Stimulated activated CD8-positive, alpha-beta memory T cell treated with anti-CD3 and anti-CD28 coated beads, Interleukin-7, amount 100 ng/mL, for 1 hour (primary cell): Measurements from ENCODE around the gene NKIRAS1.

ENCODE experiments used
- DNase-seq, 2 donors: peaks; one replicate each; pipeline ENCODE4 v3.0.0-alpha.2; 2020; ENCODE audit warnings: low read depth in 2 of 2

Gene NKIRAS1

DNA sequence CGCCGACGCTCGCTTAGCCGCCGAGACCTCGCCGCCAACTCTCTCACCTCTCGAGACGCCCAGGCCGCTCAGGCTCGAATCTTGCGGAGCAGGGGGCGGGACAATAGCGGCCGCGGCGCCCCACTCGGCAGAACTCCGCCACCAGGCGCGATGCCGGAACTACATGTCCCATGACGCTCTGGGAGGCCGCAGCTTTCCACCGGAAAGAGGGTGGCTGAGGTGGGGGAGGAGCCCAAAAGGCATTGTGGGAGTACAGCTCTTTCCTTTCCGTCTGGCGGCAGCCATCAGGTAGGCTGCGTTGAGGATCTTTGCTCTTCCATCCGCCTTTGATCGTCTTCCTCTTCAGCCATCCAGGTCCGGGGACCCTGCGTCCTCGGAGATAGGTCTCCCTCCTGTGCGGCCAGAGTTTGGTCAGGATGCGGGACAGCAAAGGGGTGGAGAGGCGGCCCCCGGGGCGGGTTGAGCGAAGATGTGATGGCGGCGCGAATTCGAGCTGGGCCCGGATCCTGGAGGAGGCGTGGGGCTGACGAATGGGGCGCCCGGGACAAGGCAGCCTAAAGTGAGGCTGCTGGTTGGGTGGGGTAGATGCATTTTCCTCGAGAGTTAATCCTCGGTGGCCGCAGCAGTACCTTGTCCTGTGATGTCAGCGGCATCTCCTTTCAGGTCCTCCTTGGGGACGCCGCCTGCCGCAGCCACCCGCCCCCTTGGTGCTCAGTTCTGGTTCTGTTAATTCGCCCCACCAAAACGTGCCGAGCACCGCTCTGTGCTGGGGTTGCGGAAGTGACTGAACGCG lies at the start of gene NKIRAS1, which contains the start of gene RPL15:
Gene NKIRAS1, minus strand, starts transcription at position 105 of the 793 bp plus-strand sequence. CDS start 6,086 bp downstream, outside the sequence.
Gene RPL15, plus strand, starts transcription at position 247 of the 793 bp plus-strand sequence. CDS start 728 bp downstream, outside the sequence.
- peak; percentile 92 to 95 for DNase-seq

DNA sequence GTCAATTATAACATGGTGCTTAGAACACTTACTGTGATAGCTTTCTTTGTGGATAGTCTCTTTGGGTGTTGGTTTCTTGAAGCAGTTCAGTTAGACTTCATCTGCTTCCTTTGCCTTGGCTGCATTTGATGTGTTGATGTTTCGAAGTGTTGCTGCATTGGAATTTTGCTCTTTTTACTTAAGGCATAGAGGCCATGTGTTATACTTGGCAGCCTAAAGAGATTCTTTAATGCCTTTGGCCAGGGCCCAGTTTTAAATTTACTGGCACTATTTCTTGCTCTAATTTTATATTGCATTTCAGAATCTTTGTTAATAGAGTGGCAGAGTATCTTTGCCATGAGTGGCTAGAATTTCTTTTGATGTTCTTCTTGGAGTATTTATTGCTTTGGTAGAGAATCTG lies 49.5 kb upstream of the NKIRAS1 start:
- no peak for DNase-seq

DNA sequence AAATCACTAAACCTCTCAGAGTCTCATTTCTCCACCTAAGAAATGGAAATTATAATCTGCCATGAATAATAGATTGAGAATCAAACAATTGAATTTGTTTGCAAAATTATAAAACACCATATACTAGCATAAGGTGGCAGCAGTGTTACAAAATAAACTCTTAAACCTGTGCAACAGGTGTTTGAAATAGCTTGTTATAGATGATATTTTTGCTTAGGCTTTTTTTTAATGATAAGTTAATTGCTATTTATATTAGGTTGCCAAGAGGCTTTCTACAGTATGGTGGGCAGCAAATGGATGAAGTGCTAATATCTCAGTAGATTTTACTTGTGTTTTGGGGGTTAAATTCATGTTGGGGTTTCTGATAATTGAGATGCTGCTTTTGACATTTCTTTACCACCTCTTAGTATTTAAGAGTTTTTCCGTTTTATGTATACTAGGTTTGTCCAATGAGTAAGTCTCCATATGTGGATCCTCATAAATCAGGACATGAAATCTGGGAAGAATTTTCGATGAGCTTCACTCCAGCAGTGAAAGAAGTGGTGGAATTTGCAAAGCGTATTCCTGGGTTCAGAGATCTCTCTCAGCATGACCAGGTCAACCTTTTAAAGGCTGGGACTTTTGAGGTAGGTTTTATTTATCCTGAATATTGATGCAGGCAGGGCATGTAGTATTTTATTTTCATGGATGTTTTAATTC lies 47.9 kb upstream of the NKIRAS1 start:
- DNase-seq, result no peak

GRCh38 chr3:23961913-23962312 lies 45.1 kb upstream of the NKIRAS1 start:
- no peak for DNase-seq

GRCh38 chr3:23961066-23961465 lies 44.3 kb upstream of the NKIRAS1 start:
- DNase-seq, result no peak

DNA sequence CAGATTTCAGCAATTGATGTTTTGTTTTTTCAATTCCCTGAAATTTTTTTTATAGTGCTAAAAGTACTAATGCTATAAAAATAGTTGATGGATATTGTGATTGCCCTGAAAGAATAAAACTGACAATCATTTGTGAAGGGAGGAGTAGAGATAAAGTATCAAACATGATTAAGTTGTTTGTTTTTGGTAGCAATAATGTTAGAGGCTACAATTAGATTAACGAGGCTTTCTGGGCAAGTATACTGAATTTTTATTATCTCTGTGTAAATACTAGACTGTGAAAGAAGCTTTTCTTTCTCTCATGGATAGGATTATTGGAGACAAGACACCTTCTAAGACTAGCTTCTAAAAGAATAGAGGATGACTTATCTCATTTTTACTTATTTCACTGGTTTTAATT lies 43.9 kb upstream of the NKIRAS1 start:
- DNase-seq, result no peak

- no peak for DNase-seq
These were observed 42.5 kb upstream of the NKIRAS1 start for GRCh38 chr3:23959135-23959900.

DNA sequence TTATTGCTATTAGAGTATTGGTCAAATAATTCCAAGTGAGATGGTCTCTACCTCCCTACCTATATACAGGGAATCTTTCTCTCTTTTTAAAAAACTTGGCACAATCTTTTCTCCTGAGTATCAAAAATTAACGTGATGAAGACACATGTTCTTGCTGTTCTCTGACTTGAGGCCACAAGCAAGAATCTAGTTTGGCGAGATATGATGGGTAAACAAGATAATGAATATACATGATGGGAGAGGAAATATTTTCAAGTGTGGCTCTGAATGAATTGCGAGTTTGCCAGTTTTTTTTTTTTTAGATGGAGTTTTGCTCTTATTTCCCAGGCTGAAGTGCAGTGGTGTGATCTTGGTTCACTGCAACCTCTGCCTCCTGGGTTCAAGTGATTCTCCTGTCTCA lies 39.9 kb upstream of the NKIRAS1 start:
- DNase-seq, result no peak

GRCh38 chr3:23954144-23954543 lies 37.4 kb upstream of the NKIRAS1 start:
- DNase-seq, result no peak

DNA sequence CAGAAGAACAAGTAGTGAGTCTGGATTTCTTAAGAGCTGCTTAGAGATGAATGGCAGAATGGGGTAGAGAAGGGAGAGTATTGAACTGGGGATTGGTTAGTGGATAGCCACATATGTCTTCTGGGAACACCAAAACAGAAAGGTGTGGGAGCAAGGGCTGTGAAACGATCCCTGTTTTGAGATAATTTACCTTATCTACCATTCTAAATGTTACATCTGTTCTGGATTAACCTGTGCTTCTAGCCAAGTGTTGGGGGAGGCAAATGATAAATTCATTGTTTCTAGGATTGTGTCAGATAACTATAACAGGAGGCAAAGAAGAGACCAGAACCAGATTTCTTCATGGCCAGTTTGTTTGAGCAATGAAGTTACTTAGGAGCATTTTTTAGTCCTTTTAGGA lies 36.7 kb upstream of the NKIRAS1 start:
- no peak for DNase-seq

DNA sequence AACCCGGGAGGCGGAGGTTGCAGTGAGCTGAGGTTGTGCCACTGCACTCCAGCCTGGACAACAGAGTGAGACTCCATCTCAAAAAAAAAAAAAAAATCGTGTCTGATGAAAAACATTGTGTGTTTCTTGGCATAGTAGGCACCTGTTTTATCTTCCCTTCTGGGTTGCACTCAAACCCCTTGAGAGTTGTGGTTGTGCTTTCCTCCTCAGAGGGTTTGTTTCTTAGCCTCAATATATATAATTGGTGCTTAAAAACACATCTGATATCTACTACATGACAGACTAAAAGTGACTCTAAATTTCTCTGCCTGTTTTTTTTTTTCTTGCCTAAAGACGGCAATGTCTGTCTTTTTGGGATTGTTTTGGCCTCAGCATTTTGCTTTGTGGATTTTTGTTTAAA lies 35.9 kb upstream of the NKIRAS1 start:
- no peak for DNase-seq

GRCh38 chr3:23950293-23950692 lies 33.5 kb upstream of the NKIRAS1 start:
- DNase-seq, result no peak

DNA sequence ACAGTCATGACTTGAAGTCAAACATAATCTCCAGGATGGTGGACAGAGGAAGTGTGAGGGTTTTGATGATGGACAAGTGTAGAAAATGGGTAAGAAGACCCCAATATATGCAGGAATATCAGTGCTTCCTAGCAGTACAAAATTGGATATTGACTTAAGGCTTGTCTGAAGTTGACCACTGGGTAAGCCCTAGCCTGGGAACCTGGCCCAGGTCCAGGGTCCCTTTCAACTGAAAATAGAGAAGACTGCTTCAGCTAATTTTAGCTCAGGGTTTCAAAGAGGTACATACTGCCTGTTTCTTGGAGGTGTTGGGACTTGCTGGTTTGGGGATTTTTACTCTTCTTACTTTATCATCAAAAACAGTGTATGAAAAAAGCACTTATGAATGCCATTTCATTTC lies 33.0 kb upstream of the NKIRAS1 start:
- DNase-seq, result no peak

DNA sequence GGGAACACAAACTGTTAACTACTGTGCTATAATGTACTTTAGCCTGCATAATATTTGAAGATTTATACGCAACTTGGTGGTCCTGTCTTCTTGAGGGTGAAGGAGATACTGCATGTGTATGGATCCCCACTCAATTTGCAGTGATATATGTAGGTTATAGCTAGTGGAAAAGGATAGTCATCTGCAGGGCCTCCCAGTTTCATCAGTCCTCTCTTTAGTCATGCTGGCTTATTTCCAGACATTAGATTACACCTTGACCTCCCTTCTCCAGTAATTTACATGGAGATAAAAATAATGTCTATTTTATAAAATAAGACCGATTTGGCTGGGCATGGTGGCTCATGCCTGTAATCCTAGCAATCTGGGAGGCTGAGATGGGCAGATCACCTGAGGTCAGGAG lies 32.0 kb upstream of the NKIRAS1 start:
- DNase-seq, result no peak

DNA sequence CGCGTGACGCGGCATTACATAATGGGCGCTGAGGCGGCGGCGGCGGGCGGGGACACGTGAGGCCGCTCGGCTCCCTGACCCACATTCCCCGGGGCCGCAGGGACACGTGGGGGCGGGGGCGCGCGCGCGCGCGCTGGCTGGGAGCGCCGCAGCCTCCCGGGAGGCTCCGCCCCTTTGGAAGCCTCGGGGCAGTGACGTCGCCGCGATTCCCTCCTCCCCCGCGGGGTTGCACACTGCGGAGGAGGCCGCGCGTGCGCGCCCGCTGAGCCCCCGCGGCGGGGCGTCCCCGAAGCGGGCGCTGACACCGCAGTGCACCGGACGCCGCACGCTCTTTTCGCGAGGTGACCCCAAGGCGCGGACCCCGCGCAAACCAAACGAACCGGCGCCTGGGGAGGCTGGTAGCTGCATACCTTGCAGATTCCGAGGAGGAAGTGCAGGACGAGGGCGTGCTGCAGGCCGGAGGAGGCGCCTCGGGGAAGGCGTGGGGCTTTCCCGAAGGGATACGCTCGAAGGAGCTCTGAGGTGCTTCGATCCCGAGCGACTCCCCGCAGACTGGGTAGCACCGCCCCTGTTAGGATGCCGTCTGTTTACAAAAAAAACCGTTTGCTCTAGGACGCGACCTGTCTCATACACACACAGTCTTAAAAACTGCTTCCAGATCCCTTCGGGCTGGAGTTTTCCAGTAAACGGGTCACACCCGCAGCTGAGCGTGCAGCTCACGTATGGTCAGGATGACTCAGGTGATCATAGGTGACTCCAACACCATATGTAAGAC lies 29.3 kb upstream of the NKIRAS1 start:
- DNase-seq, result peak; percentile 95 to 98

- no peak for DNase-seq
These were observed 28.8 kb upstream of the NKIRAS1 start for GRCh38 chr3:23945663-23945912.

DNA sequence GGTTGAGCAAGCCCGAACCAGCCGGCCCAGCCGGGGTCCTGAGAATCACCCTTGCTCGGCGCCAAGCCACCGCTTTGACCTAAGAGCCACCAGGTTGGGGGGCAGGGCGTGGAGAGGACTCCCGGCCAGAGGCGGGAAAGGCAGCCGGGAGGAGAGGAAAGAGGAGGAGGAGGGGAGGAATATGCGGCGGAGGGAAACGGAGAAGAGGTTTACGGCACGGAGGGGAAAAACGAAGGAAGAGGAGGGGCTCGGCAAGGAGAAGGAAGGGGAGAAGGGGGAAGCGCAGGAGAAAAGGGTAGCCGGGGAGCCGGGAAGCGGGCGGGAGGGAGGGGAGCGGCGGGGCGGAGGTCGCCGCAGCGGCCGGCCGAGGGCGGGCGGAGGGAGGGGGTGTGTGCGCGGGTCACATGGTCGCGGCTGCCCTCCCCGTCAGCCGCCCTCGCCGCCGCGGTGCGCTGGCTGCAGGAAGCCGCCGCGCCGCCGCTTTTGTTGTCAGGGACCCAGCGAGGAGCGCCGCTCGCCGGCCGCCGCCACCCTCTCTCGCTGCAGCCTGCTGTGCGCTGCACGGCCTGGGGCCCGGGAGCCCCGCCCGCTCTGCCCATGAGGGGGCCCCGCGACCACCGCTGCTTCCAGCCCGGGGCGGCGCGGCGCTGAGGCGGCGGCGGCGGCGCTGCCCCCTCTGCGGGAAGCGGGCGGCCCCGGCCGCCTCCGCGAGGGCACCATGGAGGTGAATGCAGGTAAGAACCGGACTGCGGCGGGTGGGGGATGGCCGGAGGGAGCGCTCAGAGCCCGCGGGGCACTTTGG lies 28.3 kb upstream of the NKIRAS1 start, which contains the start of gene NR1D2:
Gene NR1D2, plus strand, starts transcription at position 426 of the 802 bp plus-strand sequence. Its CDS starts 293 bp downstream, at position 719.
- peak; percentile 55 to 67 for DNase-seq

GRCh38 chr3:23944007-23944783 lies 27.4 kb upstream of the NKIRAS1 start:
- no peak for DNase-seq

DNA sequence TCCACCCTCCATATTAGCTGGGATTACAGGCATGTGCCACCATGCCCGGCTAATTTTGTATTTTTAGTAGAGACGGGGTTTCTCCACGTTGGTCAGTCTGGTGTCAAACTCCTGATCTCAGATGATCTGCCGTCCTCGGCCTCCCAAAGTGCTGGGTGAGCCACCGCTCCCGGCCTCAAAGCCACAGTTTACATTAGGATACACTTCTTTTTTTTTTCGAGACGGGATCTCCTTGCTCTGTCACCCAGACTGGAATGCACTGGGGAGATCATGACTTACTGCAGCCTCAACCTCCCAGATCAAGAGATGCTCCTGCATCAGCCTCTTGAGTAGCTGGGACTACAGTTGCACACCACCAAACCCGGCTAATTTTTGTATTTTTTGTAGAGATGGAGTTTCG lies 25.8 kb upstream of the NKIRAS1 start:
- no peak for DNase-seq

GRCh38 chr3:23941440-23941839 lies 24.6 kb upstream of the NKIRAS1 start:
- DNase-seq, result no peak
